SK-N-DZ (cell line): ENCODE results near the gene FCRLB.

ENCODE experiments used
- small RNA-seq, 2 experiments: library from RNA; depleted of rRNA; stranded (forward); fragments of <200 nt; gene quantifications; one replicate each; pipeline ENCODE3, GENCODE V24; 2014

FCRLB gene

Small RNA genes within 50 kb of the gene (small RNA-seq; reads per million reads assigned to genes)
- 0 reads per million in 2 experiments for gene RF00019
- gene RN7SL466P, result 0 to 0.13 reads per million in 2 experiments
